ENCODE measurements around the gene GJC2. TPM values are rescaled to one million over a fixed set of nuclear protein-coding genes. Genes with fewer than 3 reads are reported as not detected.

GJC2 gene
- total RNA-seq, 1 donor from 2014 or later: 1.1 TPM

DNA sequence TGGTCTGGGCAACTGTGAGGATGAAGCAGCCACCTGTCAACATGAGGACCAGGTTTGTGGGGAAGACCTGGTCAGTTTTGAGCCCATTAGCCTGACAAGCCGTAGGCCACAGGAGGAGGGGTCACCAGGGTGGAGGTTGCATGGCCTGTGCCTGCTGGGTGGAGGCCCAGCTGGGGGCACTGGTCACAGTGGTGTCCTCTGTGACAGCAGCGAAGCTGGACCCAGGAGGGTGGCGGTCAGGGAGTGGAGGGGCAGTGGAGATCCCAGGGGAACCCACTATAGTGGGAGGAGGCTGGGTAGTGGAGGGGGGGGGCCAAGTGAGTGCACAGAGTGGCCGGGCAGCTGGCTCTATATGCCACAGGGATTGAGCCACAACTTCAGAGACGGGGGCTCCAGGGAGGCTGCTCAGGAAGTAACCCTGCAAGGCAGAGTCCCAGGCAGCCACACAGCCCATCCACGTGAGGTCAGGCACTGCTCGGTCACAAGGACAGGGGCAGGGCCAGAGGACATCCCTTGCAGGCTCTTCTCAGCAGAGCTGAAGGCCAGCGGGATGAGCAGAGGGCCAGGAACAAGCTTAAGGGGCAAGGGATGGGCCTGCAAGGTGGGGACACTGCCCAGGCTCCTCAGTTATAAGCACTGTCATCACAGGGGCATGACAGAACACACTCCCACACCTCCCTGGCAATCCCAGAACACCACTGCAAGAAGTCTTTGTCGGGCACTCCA is 44.3 kb upstream of the GJC2 start:
- Mint-ChIP-seq H3K9me3 (ENCODE audit: unreplicated experiment) (no peaks in the 10 kb centered on the region), H3K4me1 (ENCODE audit: low read depth, unreplicated experiment) (peaks cover 13% of the 10 kb centered on the region), H3K36me3 (ENCODE audit: low read depth, unreplicated experiment) (peaks cover 6% of the 10 kb centered on the region), H3K27me3 (ENCODE audit: low read depth, unreplicated experiment) (no peaks in the 10 kb centered on the region), H3K4me3 (ENCODE audit: unreplicated experiment) (no peak overlapping the region), H3K27ac (ENCODE audit: unreplicated experiment) (no peak overlapping the region)
- Histone ChIP-seq H4K20me1 (ENCODE audit: insufficient read depth, low read length) (peaks cover 16% of the 10 kb centered on the region), H3K4me2 (ENCODE audit: low read length) (no peak overlapping the region), H3K36me3 (ENCODE audit: insufficient read depth, low read length) (no peaks in the 10 kb centered on the region), H3K4me3 (ENCODE audit: insufficient read depth, low read depth, low read length) (no peak overlapping the region), H3K9ac (ENCODE audit: low read length) (no peak overlapping the region), H3K27ac (ENCODE audit: low read depth, low read length) (no peak overlapping the region), H3K4me1 (ENCODE audit: insufficient read depth, low read length) (peaks cover 14% of the 10 kb centered on the region), H3K79me2 (ENCODE audit: insufficient read depth, low read length) (peaks cover 53% of the 10 kb centered on the region), H3K9me3 (ENCODE audit: insufficient read depth, low read depth, low read length) (no peaks in the 10 kb centered on the region), H2AFZ (ENCODE audit: low read depth, low read length) (no peak overlapping the region), H3K27me3 (ENCODE audit: insufficient read depth, low read length) (no peaks in the 10 kb centered on the region)
- DNase-seq (ENCODE audit: low read depth) (no peak), FAIRE-seq (no peak)
- TF ChIP-seq EZH2 (IDR thresholded peaks at IDR 0.05; ENCODE audit: insufficient read depth, low read length): no peak
- TF ChIP-seq, protein P1, sequence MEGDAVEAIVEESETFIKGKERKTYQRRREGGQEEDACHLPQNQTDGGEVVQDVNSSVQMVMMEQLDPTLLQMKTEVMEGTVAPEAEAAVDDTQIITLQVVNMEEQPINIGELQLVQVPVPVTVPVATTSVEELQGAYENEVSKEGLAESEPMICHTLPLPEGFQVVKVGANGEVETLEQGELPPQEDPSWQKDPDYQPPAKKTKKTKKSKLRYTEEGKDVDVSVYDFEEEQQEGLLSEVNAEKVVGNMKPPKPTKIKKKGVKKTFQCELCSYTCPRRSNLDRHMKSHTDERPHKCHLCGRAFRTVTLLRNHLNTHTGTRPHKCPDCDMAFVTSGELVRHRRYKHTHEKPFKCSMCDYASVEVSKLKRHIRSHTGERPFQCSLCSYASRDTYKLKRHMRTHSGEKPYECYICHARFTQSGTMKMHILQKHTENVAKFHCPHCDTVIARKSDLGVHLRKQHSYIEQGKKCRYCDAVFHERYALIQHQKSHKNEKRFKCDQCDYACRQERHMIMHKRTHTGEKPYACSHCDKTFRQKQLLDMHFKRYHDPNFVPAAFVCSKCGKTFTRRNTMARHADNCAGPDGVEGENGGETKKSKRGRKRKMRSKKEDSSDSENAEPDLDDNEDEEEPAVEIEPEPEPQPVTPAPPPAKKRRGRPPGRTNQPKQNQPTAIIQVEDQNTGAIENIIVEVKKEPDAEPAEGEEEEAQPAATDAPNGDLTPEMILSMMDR (IDR thresholded peaks at IDR 0.05; ENCODE audit: insufficient read depth, low read depth, low read length): no peak

DNA sequence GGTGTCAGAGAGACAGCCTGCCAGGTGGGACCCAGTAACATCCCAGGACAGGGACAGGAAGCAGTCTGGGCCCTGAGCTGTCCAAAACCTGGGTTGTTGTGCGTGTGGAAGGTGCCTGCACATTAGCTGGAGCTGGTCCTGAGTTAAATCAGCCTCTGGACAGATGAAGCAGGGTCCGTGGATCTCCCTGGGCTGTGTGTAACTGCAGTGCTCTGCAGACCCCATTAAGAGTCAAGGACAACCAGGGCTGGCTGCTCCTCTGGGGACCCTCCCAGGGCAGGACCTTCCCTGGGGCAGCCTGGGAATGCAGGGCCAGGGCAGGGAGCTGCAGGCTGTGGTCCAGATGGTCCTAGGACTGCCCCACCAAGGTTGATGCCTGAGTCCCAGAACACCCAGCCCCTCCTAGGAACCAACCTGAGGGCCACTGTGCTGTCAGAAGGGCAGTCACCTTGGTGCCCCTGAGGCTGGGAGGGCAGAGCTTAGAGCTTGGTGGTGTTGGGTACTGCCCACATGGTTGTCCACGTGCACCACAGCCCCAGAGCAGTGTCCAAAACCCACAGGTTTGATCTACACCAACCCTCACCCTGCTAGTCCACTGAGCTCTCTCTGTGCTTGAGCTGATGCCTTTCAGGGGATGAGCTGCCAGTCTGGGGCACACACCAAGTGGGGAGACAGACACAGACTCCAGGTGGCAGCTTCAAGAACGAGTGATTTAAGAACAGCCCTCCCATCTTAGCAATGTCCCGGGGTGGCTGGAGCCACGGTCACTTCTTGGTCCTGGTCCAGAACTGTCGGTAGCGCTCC is 43.5 kb upstream of the GJC2 start:
- Histone ChIP-seq H3K4me3 (ENCODE audit: insufficient read depth, low read depth, low read length) (no peak overlapping the region), H3K79me2 (ENCODE audit: insufficient read depth, low read length) (peaks cover 45% of the 10 kb centered on the region), H4K20me1 (ENCODE audit: insufficient read depth, low read length) (peaks cover 8% of the 10 kb centered on the region), H3K9me3 (ENCODE audit: insufficient read depth, low read depth, low read length) (no peaks in the 10 kb centered on the region), H3K27me3 (ENCODE audit: insufficient read depth, low read length) (no peaks in the 10 kb centered on the region), H3K9ac (ENCODE audit: low read length) (no peak overlapping the region), H3K4me2 (ENCODE audit: low read length) (no peak overlapping the region), H3K36me3 (ENCODE audit: insufficient read depth, low read length) (no peaks in the 10 kb centered on the region), H3K4me1 (ENCODE audit: insufficient read depth, low read length) (peaks cover 14% of the 10 kb centered on the region), H2AFZ (ENCODE audit: low read depth, low read length) (no peak overlapping the region), H3K27ac (ENCODE audit: low read depth, low read length) (no peak overlapping the region)
- Mint-ChIP-seq H3K36me3 (ENCODE audit: low read depth, unreplicated experiment) (peaks cover 6% of the 10 kb centered on the region), H3K9me3 (ENCODE audit: unreplicated experiment) (no peaks in the 10 kb centered on the region), H3K27me3 (ENCODE audit: low read depth, unreplicated experiment) (no peaks in the 10 kb centered on the region), H3K4me3 (ENCODE audit: unreplicated experiment) (no peak overlapping the region), H3K27ac (ENCODE audit: unreplicated experiment) (no peak overlapping the region), H3K4me1 (ENCODE audit: low read depth, unreplicated experiment) (peaks cover 12% of the 10 kb centered on the region)
- FAIRE-seq: no peak
- no peak for TF ChIP-seq EZH2 (IDR thresholded peaks at IDR 0.05; ENCODE audit: insufficient read depth, low read length)
- DNase-seq (ENCODE audit: low read depth): no peak

DNA sequence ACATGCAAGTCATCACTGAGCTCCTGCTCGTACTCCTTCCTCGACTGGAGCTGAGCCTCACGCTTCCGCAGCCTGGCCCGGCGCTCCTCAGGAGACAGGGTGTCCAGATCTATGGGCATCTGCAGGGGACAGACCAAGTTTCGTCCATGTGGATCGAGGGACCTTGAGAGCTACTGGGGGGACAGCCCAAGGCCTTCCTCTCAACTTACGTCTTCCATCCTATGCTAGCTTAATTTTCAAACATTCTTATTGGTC is 43.0 kb upstream of the GJC2 start:
- FAIRE-seq (no peak), DNase-seq (ENCODE audit: low read depth) (no peak)
- H3K9me3 Mint-ChIP-seq (ENCODE audit: unreplicated experiment): no peaks in the 10 kb centered on the region
- H3K27ac Mint-ChIP-seq (ENCODE audit: unreplicated experiment): no peak overlapping the region
- H3K27me3 ChIP-seq (ENCODE audit: insufficient read depth, low read length): no peaks in the 10 kb centered on the region
- TF ChIP-seq, protein P1 (IDR thresholded peaks at IDR 0.05; ENCODE audit: insufficient read depth, low read depth, low read length): no peak
- no peak for TF ChIP-seq EZH2 (IDR thresholded peaks at IDR 0.05; ENCODE audit: insufficient read depth, low read length)
- H3K9ac ChIP-seq (ENCODE audit: low read length): no peak overlapping the region
- peaks cover 3% of the 10 kb centered on the region for H4K20me1 ChIP-seq (ENCODE audit: insufficient read depth, low read length)
- peaks cover 41% of the 10 kb centered on the region for H3K79me2 ChIP-seq (ENCODE audit: insufficient read depth, low read length)
- no peaks in the 10 kb centered on the region for H3K9me3 ChIP-seq (ENCODE audit: insufficient read depth, low read depth, low read length)
- H3K4me3 Mint-ChIP-seq (ENCODE audit: unreplicated experiment): no peak overlapping the region
- no peak overlapping the region for H2AFZ ChIP-seq (ENCODE audit: low read depth, low read length)
- peaks cover 7% of the 10 kb centered on the region for H3K4me1 Mint-ChIP-seq (ENCODE audit: low read depth, unreplicated experiment)
- no peak overlapping the region for H3K27ac ChIP-seq (ENCODE audit: low read depth, low read length)
- peaks cover 4% of the 10 kb centered on the region for H3K36me3 Mint-ChIP-seq (ENCODE audit: low read depth, unreplicated experiment)
- H3K27me3 Mint-ChIP-seq (ENCODE audit: low read depth, unreplicated experiment): no peaks in the 10 kb centered on the region
- H3K36me3 ChIP-seq (ENCODE audit: insufficient read depth, low read length): no peaks in the 10 kb centered on the region
- no peak overlapping the region for H3K4me2 ChIP-seq (ENCODE audit: low read length)
- no peak overlapping the region for H3K4me3 ChIP-seq (ENCODE audit: insufficient read depth, low read depth, low read length)
- peaks cover 14% of the 10 kb centered on the region for H3K4me1 ChIP-seq (ENCODE audit: insufficient read depth, low read length)
